HepG2 (cell line): ENCODE data around the gene UBE2I. TPM values are rescaled to one million over a fixed set of nuclear protein-coding genes. Genes with fewer than 3 reads are reported as not detected.

Source experiments
- ATAC-seq: fragments of 200-7000 bp; cut with Tn5 transposase; 3 replicates; pipeline ENCODE4 v1.9.1; 2020; ENCODE audit warnings: mild to moderate bottlenecking, moderate library complexity
- BruUV-seq: library from RNA; stranded (reverse); fragments of 400-500 nt; replicated peaks from 2 replicates; lab custom pipeline; 2021; lab: Mats Ljungman, UMichigan
- CTCF ChIA-PET: fragments of 300-600 bp; formaldehyde crosslinking; extraction: SDS; loops from one replicate; lab custom pipeline; 2021; ENCODE audit warnings: low total read pairs, inconsistent platforms, low intra/inter-chr PET ratio; lab: Yijun Ruan, JAX
- POLR2A ChIA-PET: fragments of 350-600 bp; sonication (Branson Sonifier 250); formaldehyde crosslinking; loops from one replicate; lab custom pipeline; 2020; ENCODE audit warnings: antibody characterized with exemption, inconsistent platforms; lab: Yijun Ruan, JAX
- DNase-seq: peaks from one replicate; pipeline ENCODE4 v3.0.0-alpha.2; 2015; ENCODE audit warnings: low spot score
- FAIRE-seq: peaks from 3 replicates; lab custom pipeline; 2011; peaks lifted over from hg19 to GRCh38; lab: Jason Lieb, UNC
- H2AFZ ChIP-seq: one replicate; pipeline ENCODE4 v1.6.1; 2011; ENCODE audit warnings: low read length, inconsistent platforms
- H3K27ac ChIP-seq: fragments of 300-600 bp; 3 replicates; pipeline ENCODE4 v1.8.0; 2011; ENCODE audit warnings: mixed run types, mild to moderate bottlenecking, mixed read lengths, low read length, inconsistent platforms; ENCODE audit not compliant: insufficient read depth; ENCODE audit errors: extremely low read length
- H3K27me3 ChIP-seq, 2 experiments: fragments of 200-600 bp in 1 of 2; 2 replicates in 1 of 2; 3 replicates in 1 of 2; pipeline versions ENCODE4 v1.6.0 to v1.8.0; 2011; ENCODE audit warnings: low read length in 2 of 2, mild to moderate bottlenecking in 2 of 2, moderate library complexity in 2 of 2, inconsistent platforms in 1 of 2; ENCODE audit not compliant: insufficient read depth in 2 of 2, control insufficient read depth in 1 of 2
- H3K36me3 ChIP-seq, 2 experiments: fragments of 200-600 bp in 1 of 2; replicated peaks in 1 of 2; 2 replicates in 1 of 2; 3 replicates in 1 of 2; pipeline versions ENCODE4 v1.5.1 to v1.8.0; 2011; ENCODE audit warnings: low read length in 2 of 2, inconsistent platforms in 1 of 2; ENCODE audit not compliant: insufficient read depth in 2 of 2, control insufficient read depth in 1 of 2
- H3K4me1 ChIP-seq: 2 replicates; pipeline ENCODE4 v1.5.1; 2012; ENCODE audit warnings: low read length, inconsistent platforms; ENCODE audit not compliant: insufficient read depth
- H3K4me2 ChIP-seq: 2 replicates; pipeline ENCODE4 v1.6.0; 2011; ENCODE audit warnings: low read depth, low read length, inconsistent platforms
- H3K4me3 ChIP-seq, 3 experiments: fragments of 200-600 bp in 1 of 3; sonication (generic), shearing (Covaris generic) in 1 of 3; replicated peaks in 1 of 3; 2 replicates each; pipeline ENCODE4 v1.5.1; 2011 to 2016; ENCODE audit warnings: low read length in 3 of 3, inconsistent platforms in 2 of 3, low read depth in 2 of 3, mild to moderate bottlenecking in 2 of 3, control low read depth in 1 of 3, mixed read lengths in 1 of 3; ENCODE audit not compliant: insufficient read depth in 1 of 3
- H3K79me2 ChIP-seq: one replicate; pipeline ENCODE4 v1.6.1; 2011; ENCODE audit warnings: low read length, inconsistent platforms; ENCODE audit not compliant: insufficient read depth
- H3K9ac ChIP-seq: 2 replicates; pipeline ENCODE4 v1.6.0; 2011; ENCODE audit warnings: mild to moderate bottlenecking, low read depth, low read length, inconsistent platforms; ENCODE audit not compliant: insufficient read depth
- H3K9me3 ChIP-seq: 2 replicates; pipeline ENCODE4 v1.5.1; 2012; ENCODE audit warnings: mild to moderate bottlenecking, low read length
- H4K20me1 ChIP-seq: 2 replicates; pipeline ENCODE4 v1.6.0; 2011; ENCODE audit warnings: inconsistent platforms, mild to moderate bottlenecking, low read length, moderate library complexity; ENCODE audit not compliant: insufficient read depth
- ARID4A ChIP-seq: sonication (generic); formaldehyde crosslinking; IDR thresholded peaks from 2 replicates; pipeline ENCODE4 v1.5.0; 2020; ENCODE audit warnings: mild to moderate bottlenecking, missing genetic modification reagents, borderline replicate concordance
- DDIT3 ChIP-seq: sonication (generic); formaldehyde crosslinking; IDR thresholded peaks from 2 replicates; pipeline ENCODE4 v1.4.0; 2020; ENCODE audit warnings: mild to moderate bottlenecking, missing genetic modification reagents
- ELK4 ChIP-seq: sonication (generic); formaldehyde crosslinking; IDR thresholded peaks from 2 replicates; pipeline ENCODE4 v1.9.0; 2021; ENCODE audit warnings: missing genetic modification reagents, borderline replicate concordance
- HOXA9 ChIP-seq: sonication (generic); formaldehyde crosslinking; IDR thresholded peaks from 2 replicates; pipeline ENCODE4 v1.8.1; 2022; ENCODE audit warnings: missing genetic modification reagents, mild to moderate bottlenecking, moderate library complexity, borderline replicate concordance
- ISX ChIP-seq: sonication (generic); formaldehyde crosslinking; conservative IDR thresholded peaks from 2 replicates; pipeline ENCODE4 v1.5.0; 2020; ENCODE audit warnings: missing genetic modification reagents
- KDM1A ChIP-seq: IDR thresholded peaks from 2 replicates; pipeline ENCODE4 v1.6.1; 2016; ENCODE audit warnings: missing compliant biosample characterization
- KDM5B ChIP-seq: sonication (generic); formaldehyde crosslinking; IDR thresholded peaks from 2 replicates; pipeline ENCODE4 v1.4.0; 2020; ENCODE audit warnings: missing genetic modification reagents, mild to moderate bottlenecking, borderline replicate concordance
- KLF12 ChIP-seq: sonication (generic); formaldehyde crosslinking; IDR thresholded peaks from 2 replicates; pipeline ENCODE4 v1.4.0; 2020; ENCODE audit warnings: missing genetic modification reagents, borderline replicate concordance
- RXRB ChIP-seq: IDR thresholded peaks from 2 replicates; pipeline ENCODE4 v1.6.1; 2016; ENCODE audit warnings: borderline replicate concordance, missing genetic modification reagents, missing compliant biosample characterization
- TFDP2 ChIP-seq: sonication (generic); formaldehyde crosslinking; IDR thresholded peaks from 2 replicates; pipeline ENCODE4 v1.4.0; 2020; ENCODE audit warnings: missing genetic modification reagents
- ZNF121 ChIP-seq: sonication (generic); formaldehyde crosslinking; IDR thresholded peaks from 2 replicates; pipeline ENCODE4 v1.5.0; 2020; ENCODE audit warnings: mild to moderate bottlenecking, missing genetic modification reagents
- ZNF317 ChIP-seq: sonication (generic); formaldehyde crosslinking; IDR thresholded peaks from 2 replicates; pipeline ENCODE4 v1.5.0; 2020; ENCODE audit warnings: mild to moderate bottlenecking, missing genetic modification reagents
- ZNF605 ChIP-seq: sonication (generic); formaldehyde crosslinking; IDR thresholded peaks from 2 replicates; pipeline ENCODE4 v1.8.0; 2022; ENCODE audit warnings: mild to moderate bottlenecking, missing genetic modification reagents
- WGBS: methylation state at CpG from one replicate; pipeline ENCODE4 v1.1.6; 2017; ENCODE audit warnings: low lambda C conversion rate; 5-methylcytosine and 5-hydroxymethylcytosine counted together
- in situ Hi-C: cut with HindIII; loops from 2 replicates; pipeline ENCODE4 v1.10.0; 2017; ENCODE audit warnings: low pct_unique_long_range_greater_than_20kb; ENCODE audit not compliant: extremely low pct_ligation_motif_present
- intact Hi-C: fragments of 100-400 bp; cut with micrococcal nuclease; formaldehyde crosslinking; loops from one replicate; pipeline ENCODE4 v1.10.0; 2022; ENCODE audit not compliant: unreplicated experiment
- polyA plus RNA-seq, 8 experiments: library from polyadenylated mRNA; depleted of rRNA in 3 of 8; stranded (reverse) in 7 of 8; unstranded in 1 of 8; fragments of >200 nt; fragmentation: Illumina TruSeq in 4 of 8; extraction: Trizol in 4 of 8; gene quantifications; 2 replicates each; pipeline versions ENCODE4 v1.2.1 to v1.2.3, GENCODE V29; 2011 to 2016; ENCODE audit warnings: low read depth in 4 of 8, missing spikeins in 1 of 8, mixed read lengths in 1 of 8; ENCODE audit not compliant: insufficient read depth in 1 of 8
- total RNA-seq, 5 experiments: library from RNA; depleted of rRNA; stranded (reverse); fragments of >200 nt; fragmentation: Illumina TruSeq; extraction: Trizol; gene quantifications; 2 replicates each; pipeline ENCODE4 v1.2.3, GENCODE V29; 2016; ENCODE audit warnings: low read depth in 1 of 5
- TF ChIP-seq, protein P1 (sequence below): sonication (generic); formaldehyde crosslinking; IDR thresholded peaks from 2 replicates; pipeline ENCODE4 v1.4.0; 2020; ENCODE audit warnings: missing genetic modification reagents

The UBE2I gene
- total and polyA plus RNA-seq, 2 of the 13 experiments (the other 11 are each of a cell fraction or from before 2014, with no cell fraction given), result 75.8 to 98.9 TPM

GRCh38 chr16:1309888-1310831 lies 724 bp downstream of the UBE2I start (continued):
- TF ChIP-seq ZNF121 (CRISPR knock-in tag), result no peak
- TF ChIP-seq KLF12 (CRISPR knock-in tag), result no peak
- no peak for TF ChIP-seq HOXA9 (CRISPR knock-in tag)
- TF ChIP-seq RXRB (CRISPR knock-in tag), result no peak

GRCh38 chr16:1310832-1311200 lies 1.4 kb downstream of the UBE2I start:
- FAIRE-seq (no peak), ATAC-seq (peak; percentile 5; the same call in 2 of the 3 replicates), DNase-seq (no peak)
- CTCF ChIA-PET, result no interaction called here
- no peaks in the 10 kb centered on the region for H3K9me3 ChIP-seq
- no peak overlapping the region for H2AFZ ChIP-seq
- 2% methylated on average over 9 of the region's 14 CpGs for WGBS
- peaks cover 52% of the 10 kb centered on the region for H4K20me1 ChIP-seq
- peak overlapping the region; percentile 91 for H3K9ac ChIP-seq
- H3K4me3 ChIP-seq, result peak overlapping the region; percentile 66 to 97 (median 91)
- no TSS peak for BruUV-seq
- TF ChIP-seq TFDP2 (CRISPR knock-in tag), result no peak
- TF ChIP-seq ISX, result no peak
- 0 out of 2 replicates have a peak, but pooled peaks have one; percentile 18 for TF ChIP-seq ZNF317
- TF ChIP-seq DDIT3, result no peak
- no peak for TF ChIP-seq ELK4
- 0 out of 2 replicates have a peak, but pooled peaks have one; percentile 44 for TF ChIP-seq KDM5B (CRISPR knock-in tag)
- TF ChIP-seq, protein P1, sequence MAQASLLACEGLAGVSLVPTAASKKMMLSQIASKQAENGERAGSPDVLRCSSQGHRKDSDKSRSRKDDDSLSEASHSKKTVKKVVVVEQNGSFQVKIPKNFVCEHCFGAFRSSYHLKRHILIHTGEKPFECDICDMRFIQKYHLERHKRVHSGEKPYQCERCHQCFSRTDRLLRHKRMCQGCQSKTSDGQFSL (CRISPR knock-in tag), result no peak
- 0 out of 2 replicates have a peak, but pooled peaks have one; percentile 17 for TF ChIP-seq ARID4A (CRISPR knock-in tag)
- no peak for TF ChIP-seq KDM1A (CRISPR knock-in tag)
- 0 out of 2 replicates have a peak, but pooled peaks have one; percentile 15 for TF ChIP-seq ZNF605 (CRISPR knock-in tag)
- H3K4me1 ChIP-seq, result peaks cover 32% of the 10 kb centered on the region
- in situ Hi-C loops (no loop called here), intact Hi-C loops (no loop called here)
- peak overlapping the region; percentile 95 for H3K4me2 ChIP-seq
- peak overlapping the region; percentile 57 for H3K27ac ChIP-seq
- peaks cover 56% of the 10 kb centered on the region for H3K79me2 ChIP-seq
- peaks cover 20 to 36% of the 10 kb centered on the region in 2 experiments; a peak in 4 of 5 replicates for H3K36me3 ChIP-seq
- no peaks in the 10 kb centered on the region; a peak in 2 of 5 replicates for H3K27me3 ChIP-seq
- POLR2A ChIA-PET, result interaction anchor here (0.8 kb wide), 1 partner anchor 14 kb away, joined by 4 read pairs; no protein-coding TSS in a partner anchor
